Esophagus squamous epithelium (tissue), 4 donors: ENCODE data around the gene DNAJC10.

ENCODE experiments used
- POLR2A ChIP-seq, 4 donors: fragments of 450-650 bp; IDR thresholded peaks; one replicate each; pipeline ENCODE4 v1.6.1; 2017; ENCODE audit warnings: antibody characterized with exemption in 4 of 4, mild to moderate bottlenecking in 4 of 4, moderate library complexity in 3 of 4
- TF ChIP-seq, protein P1 (sequence below), 6 experiments: fragments of 450-650 bp in 4 of 6; fragments of 200-600 bp in 2 of 6; sonication (generic) in 2 of 6; IDR thresholded peaks; one replicate each; pipeline ENCODE4 v1.5.1; 2016 to 2019; ENCODE audit warnings: antibody characterized with exemption in 6 of 6, mild to moderate bottlenecking in 4 of 6, moderate library complexity in 4 of 6

GRCh38 chr2:182814380-182814779 is 98.3 kb downstream of the DNAJC10 start:
- TF ChIP-seq, protein P1, sequence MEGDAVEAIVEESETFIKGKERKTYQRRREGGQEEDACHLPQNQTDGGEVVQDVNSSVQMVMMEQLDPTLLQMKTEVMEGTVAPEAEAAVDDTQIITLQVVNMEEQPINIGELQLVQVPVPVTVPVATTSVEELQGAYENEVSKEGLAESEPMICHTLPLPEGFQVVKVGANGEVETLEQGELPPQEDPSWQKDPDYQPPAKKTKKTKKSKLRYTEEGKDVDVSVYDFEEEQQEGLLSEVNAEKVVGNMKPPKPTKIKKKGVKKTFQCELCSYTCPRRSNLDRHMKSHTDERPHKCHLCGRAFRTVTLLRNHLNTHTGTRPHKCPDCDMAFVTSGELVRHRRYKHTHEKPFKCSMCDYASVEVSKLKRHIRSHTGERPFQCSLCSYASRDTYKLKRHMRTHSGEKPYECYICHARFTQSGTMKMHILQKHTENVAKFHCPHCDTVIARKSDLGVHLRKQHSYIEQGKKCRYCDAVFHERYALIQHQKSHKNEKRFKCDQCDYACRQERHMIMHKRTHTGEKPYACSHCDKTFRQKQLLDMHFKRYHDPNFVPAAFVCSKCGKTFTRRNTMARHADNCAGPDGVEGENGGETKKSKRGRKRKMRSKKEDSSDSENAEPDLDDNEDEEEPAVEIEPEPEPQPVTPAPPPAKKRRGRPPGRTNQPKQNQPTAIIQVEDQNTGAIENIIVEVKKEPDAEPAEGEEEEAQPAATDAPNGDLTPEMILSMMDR (IDR thresholded peaks at IDR 0.05), result no peak
- TF ChIP-seq POLR2A (IDR thresholded peaks at IDR 0.05), result no peak
